PC-3 (cell line): Measurements from ENCODE around the gene CAMTA2.

ENCODE experiments used
- EZH2 ChIP-seq: fragments of 300-600 bp; sonication (generic); IDR thresholded peaks from one replicate; pipeline ENCODE4 v1.6.1; 2017; ENCODE audit warnings: antibody characterized with exemption, mild to moderate bottlenecking, low read length; ENCODE audit not compliant: unreplicated experiment
- EZH2phosphoT487 ChIP-seq: fragments of 300-600 bp; sonication (generic); IDR thresholded peaks from 2 replicates; pipeline ENCODE4 v1.6.1; 2018; ENCODE audit warnings: mild to moderate bottlenecking, antibody characterized with exemption, low read length, borderline replicate concordance
- TF ChIP-seq, protein P1 (sequence below): fragments of 300-600 bp; sonication (generic); conservative IDR thresholded peaks from 2 replicates; pipeline ENCODE4 v1.5.1; 2017; ENCODE audit warnings: antibody characterized with exemption, low read depth, mild to moderate bottlenecking, low read length

- TF ChIP-seq, protein P1, sequence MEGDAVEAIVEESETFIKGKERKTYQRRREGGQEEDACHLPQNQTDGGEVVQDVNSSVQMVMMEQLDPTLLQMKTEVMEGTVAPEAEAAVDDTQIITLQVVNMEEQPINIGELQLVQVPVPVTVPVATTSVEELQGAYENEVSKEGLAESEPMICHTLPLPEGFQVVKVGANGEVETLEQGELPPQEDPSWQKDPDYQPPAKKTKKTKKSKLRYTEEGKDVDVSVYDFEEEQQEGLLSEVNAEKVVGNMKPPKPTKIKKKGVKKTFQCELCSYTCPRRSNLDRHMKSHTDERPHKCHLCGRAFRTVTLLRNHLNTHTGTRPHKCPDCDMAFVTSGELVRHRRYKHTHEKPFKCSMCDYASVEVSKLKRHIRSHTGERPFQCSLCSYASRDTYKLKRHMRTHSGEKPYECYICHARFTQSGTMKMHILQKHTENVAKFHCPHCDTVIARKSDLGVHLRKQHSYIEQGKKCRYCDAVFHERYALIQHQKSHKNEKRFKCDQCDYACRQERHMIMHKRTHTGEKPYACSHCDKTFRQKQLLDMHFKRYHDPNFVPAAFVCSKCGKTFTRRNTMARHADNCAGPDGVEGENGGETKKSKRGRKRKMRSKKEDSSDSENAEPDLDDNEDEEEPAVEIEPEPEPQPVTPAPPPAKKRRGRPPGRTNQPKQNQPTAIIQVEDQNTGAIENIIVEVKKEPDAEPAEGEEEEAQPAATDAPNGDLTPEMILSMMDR = no peak
- TF ChIP-seq EZH2 = no peak
- TF ChIP-seq EZH2phosphoT487 = no peak
Observed at GRCh38 chr17:4960279-4960922, 27.1 kb downstream of the CAMTA2 start.
